ENCODE results near the gene KRT82.

DNA sequence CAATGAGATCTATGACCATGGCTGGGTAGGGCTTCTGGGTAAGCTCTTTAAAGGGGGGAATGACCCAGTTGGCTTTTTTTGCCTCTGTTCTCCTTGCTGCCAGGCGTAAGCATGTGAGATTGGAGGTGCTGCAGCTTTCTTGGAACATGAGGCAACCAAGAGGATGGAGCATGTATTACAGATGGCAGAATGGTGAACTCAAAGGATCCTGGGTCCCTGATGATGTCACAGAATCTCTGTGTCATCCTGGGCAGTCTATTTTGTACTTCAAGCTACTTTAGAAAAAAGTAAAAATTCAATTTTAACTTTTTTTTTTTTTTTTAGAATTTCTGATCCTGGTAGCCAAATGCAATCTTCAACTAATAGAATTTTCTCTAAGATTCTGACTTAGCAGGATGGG lies 8.0 kb downstream of the KRT82 start:
- no peak for TF ChIP-seq EZH2 (IDR thresholded peaks at IDR 0.05; ENCODE audit: borderline replicate concordance)
- TF ChIP-seq, protein P1, sequence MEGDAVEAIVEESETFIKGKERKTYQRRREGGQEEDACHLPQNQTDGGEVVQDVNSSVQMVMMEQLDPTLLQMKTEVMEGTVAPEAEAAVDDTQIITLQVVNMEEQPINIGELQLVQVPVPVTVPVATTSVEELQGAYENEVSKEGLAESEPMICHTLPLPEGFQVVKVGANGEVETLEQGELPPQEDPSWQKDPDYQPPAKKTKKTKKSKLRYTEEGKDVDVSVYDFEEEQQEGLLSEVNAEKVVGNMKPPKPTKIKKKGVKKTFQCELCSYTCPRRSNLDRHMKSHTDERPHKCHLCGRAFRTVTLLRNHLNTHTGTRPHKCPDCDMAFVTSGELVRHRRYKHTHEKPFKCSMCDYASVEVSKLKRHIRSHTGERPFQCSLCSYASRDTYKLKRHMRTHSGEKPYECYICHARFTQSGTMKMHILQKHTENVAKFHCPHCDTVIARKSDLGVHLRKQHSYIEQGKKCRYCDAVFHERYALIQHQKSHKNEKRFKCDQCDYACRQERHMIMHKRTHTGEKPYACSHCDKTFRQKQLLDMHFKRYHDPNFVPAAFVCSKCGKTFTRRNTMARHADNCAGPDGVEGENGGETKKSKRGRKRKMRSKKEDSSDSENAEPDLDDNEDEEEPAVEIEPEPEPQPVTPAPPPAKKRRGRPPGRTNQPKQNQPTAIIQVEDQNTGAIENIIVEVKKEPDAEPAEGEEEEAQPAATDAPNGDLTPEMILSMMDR (IDR thresholded peaks at IDR 0.05; ENCODE audit: poor library complexity): no peak
- TF ChIP-seq EZH2phosphoT487 (IDR thresholded peaks at IDR 0.05; ENCODE audit: low read depth, severe bottlenecking, unreplicated experiment): no peak

Data from hepatocyte (in vitro differentiated cells).